ENCODE data around the gene CA10. TPM values are rescaled to one million over a fixed set of nuclear protein-coding genes. Genes with fewer than 3 reads are reported as not detected.

CA10 gene
- total and polyA plus RNA-seq, 2 donors (not counting 1 experiment from before 2014, with no cell fraction given), result not detected

DNA sequence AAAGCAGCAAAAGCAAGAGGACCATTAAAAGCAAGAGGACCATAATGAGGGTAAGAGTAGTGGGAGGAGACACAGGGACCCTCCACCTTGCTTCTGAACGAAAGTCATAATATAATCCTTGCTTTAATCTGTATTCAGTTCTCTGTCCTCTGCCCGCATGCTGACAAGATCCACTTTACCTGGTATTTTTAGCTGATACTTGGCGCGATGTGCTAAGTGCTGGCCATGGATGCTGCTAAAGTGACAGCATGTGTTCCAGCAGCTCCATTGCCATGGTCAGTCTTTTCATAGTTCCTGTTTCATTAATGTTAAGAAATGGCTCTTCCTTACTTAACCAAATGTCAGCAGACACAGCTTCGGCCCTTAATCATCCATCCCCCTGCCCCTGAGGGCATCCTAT is 86.8 kb downstream of the CA10 start:
- Histone ChIP-seq H3K4me1 (ENCODE audit: control insufficient read depth, extremely low read depth, insufficient read depth, low read length) (no peaks in the 10 kb centered on the region), H3K9ac (ENCODE audit: insufficient read depth, low read length) (no peak overlapping the region), H3K9me3 (ENCODE audit: control insufficient read depth, insufficient read depth, low read depth, low read length) (no peaks in the 10 kb centered on the region), H3K79me2 (ENCODE audit: control insufficient read depth, insufficient read depth, low read length) (no peaks in the 10 kb centered on the region), H3K4me3 (replicated peaks in 1 of 4; ENCODE audit: control extremely low read depth in 1 of 4, insufficient read depth in 1 of 4, low read depth in 3 of 4, low read length in 4 of 4) (no peak overlapping the region), H3K27ac (ENCODE audit: insufficient read depth, low read length) (no peak overlapping the region), H3K4me2 (ENCODE audit: extremely low read depth, insufficient read depth, low read length) (no peak overlapping the region), H4K20me1 (ENCODE audit: control insufficient read depth, extremely low read depth, insufficient read depth, low read length) (no peaks in the 10 kb centered on the region), H3K36me3 (ENCODE audit: control insufficient read depth, insufficient read depth, low read length) (no peaks in the 10 kb centered on the region), H3K27me3 (ENCODE audit: control insufficient read depth, insufficient read depth, low read length) (no peaks in the 10 kb centered on the region), H2AFZ (ENCODE audit: low read length) (no peak overlapping the region)
- no peak for DNase-seq (ENCODE audit: low read depth in 2 of 2)
- TF ChIP-seq, protein P1, sequence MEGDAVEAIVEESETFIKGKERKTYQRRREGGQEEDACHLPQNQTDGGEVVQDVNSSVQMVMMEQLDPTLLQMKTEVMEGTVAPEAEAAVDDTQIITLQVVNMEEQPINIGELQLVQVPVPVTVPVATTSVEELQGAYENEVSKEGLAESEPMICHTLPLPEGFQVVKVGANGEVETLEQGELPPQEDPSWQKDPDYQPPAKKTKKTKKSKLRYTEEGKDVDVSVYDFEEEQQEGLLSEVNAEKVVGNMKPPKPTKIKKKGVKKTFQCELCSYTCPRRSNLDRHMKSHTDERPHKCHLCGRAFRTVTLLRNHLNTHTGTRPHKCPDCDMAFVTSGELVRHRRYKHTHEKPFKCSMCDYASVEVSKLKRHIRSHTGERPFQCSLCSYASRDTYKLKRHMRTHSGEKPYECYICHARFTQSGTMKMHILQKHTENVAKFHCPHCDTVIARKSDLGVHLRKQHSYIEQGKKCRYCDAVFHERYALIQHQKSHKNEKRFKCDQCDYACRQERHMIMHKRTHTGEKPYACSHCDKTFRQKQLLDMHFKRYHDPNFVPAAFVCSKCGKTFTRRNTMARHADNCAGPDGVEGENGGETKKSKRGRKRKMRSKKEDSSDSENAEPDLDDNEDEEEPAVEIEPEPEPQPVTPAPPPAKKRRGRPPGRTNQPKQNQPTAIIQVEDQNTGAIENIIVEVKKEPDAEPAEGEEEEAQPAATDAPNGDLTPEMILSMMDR (conservative IDR thresholded peaks at IDR 0.05 in 1 of 2, IDR thresholded peaks at IDR 0.05 in 1 of 2; ENCODE audit: low read depth in 1 of 2, low read length in 2 of 2), result no peak

DNA sequence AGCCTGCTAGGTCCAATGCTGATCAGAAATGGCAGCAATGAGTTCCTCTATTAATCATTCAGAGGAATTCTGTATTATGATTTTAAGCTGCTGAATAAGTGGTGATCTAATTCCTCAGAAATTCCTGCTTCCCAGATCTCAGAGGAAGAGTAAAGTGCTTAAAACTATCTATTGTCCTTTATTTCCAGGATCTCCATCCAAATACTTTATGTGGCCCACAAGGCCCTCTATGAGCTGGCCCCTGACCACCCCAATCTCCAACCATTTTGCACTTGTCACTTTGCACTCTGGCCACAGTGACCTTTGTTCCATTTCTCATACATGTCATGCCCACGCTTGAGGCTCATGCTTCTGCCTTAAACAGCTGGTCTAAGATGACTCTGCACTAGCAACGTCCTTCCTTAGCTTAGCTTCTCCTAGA is 93.7 kb downstream of the CA10 start:
- Histone ChIP-seq H3K4me2 (ENCODE audit: extremely low read depth, insufficient read depth, low read length) (no peak overlapping the region), H4K20me1 (ENCODE audit: control insufficient read depth, extremely low read depth, insufficient read depth, low read length) (no peaks in the 10 kb centered on the region), H2AFZ (ENCODE audit: low read length) (no peak overlapping the region), H3K27ac (ENCODE audit: insufficient read depth, low read length) (no peak overlapping the region), H3K4me3 (replicated peaks in 1 of 4; ENCODE audit: control extremely low read depth in 1 of 4, insufficient read depth in 1 of 4, low read depth in 3 of 4, low read length in 4 of 4) (no peak overlapping the region), H3K79me2 (ENCODE audit: control insufficient read depth, insufficient read depth, low read length) (no peaks in the 10 kb centered on the region), H3K27me3 (ENCODE audit: control insufficient read depth, insufficient read depth, low read length) (no peaks in the 10 kb centered on the region), H3K9ac (ENCODE audit: insufficient read depth, low read length) (no peak overlapping the region), H3K9me3 (ENCODE audit: control insufficient read depth, insufficient read depth, low read depth, low read length) (no peaks in the 10 kb centered on the region), H3K36me3 (ENCODE audit: control insufficient read depth, insufficient read depth, low read length) (no peaks in the 10 kb centered on the region), H3K4me1 (ENCODE audit: control insufficient read depth, extremely low read depth, insufficient read depth, low read length) (no peaks in the 10 kb centered on the region)
- peak in 1 of 2 donors; percentile 57 for DNase-seq (ENCODE audit: low read depth in 2 of 2)
- no peak for TF ChIP-seq EZH2 (IDR thresholded peaks at IDR 0.05; ENCODE audit: low read length, missing control alignments)
- TF ChIP-seq, protein P1 (conservative IDR thresholded peaks at IDR 0.05 in 1 of 2, IDR thresholded peaks at IDR 0.05 in 1 of 2; ENCODE audit: low read depth in 1 of 2, low read length in 2 of 2), result no peak

DNA sequence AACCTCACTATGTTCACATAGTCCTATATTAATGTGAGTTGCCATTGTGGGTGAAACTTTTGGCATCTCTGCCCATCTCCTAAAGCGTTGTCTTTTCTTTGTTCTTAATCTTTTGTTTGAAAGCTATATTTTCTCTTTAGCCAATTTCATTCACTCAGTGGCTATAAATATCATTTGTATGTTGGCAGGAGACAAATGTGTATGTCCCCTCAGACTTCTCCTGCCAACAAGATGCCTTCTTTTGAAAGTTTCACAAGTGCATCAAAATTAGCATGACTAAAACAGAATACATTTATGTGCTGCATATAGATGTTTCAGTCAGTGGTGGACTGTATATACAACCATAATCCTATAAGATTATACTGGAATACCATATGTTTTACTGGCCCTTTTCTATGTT is 109.0 kb downstream of the CA10 start:
- Histone ChIP-seq H2AFZ (ENCODE audit: low read length) (no peak overlapping the region), H4K20me1 (ENCODE audit: control insufficient read depth, extremely low read depth, insufficient read depth, low read length) (no peaks in the 10 kb centered on the region), H3K36me3 (ENCODE audit: control insufficient read depth, insufficient read depth, low read length) (no peaks in the 10 kb centered on the region), H3K9ac (ENCODE audit: insufficient read depth, low read length) (no peak overlapping the region), H3K4me1 (ENCODE audit: control insufficient read depth, extremely low read depth, insufficient read depth, low read length) (no peaks in the 10 kb centered on the region), H3K4me2 (ENCODE audit: extremely low read depth, insufficient read depth, low read length) (no peak overlapping the region), H3K27ac (ENCODE audit: insufficient read depth, low read length) (no peak overlapping the region), H3K9me3 (ENCODE audit: control insufficient read depth, insufficient read depth, low read depth, low read length) (no peaks in the 10 kb centered on the region), H3K27me3 (ENCODE audit: control insufficient read depth, insufficient read depth, low read length) (no peaks in the 10 kb centered on the region), H3K4me3 (replicated peaks in 1 of 4; ENCODE audit: control extremely low read depth in 1 of 4, insufficient read depth in 1 of 4, low read depth in 3 of 4, low read length in 4 of 4) (no peak overlapping the region), H3K79me2 (ENCODE audit: control insufficient read depth, insufficient read depth, low read length) (no peaks in the 10 kb centered on the region)
- DNase-seq (ENCODE audit: low read depth in 2 of 2), result no peak
- no peak for TF ChIP-seq EZH2 (IDR thresholded peaks at IDR 0.05; ENCODE audit: low read length, missing control alignments)
- TF ChIP-seq, protein P1 (conservative IDR thresholded peaks at IDR 0.05 in 1 of 2, IDR thresholded peaks at IDR 0.05 in 1 of 2; ENCODE audit: low read depth in 1 of 2, low read length in 2 of 2), result no peak
